AG04450 (cell line): ENCODE data around the gene GALNT12. TPM values are rescaled to one million over a fixed set of nuclear protein-coding genes. Genes with fewer than 3 reads are reported as not detected.

Experiments used
- CTCF ChIA-PET: fragments of 300-600, 350-600 bp; formaldehyde crosslinking; extraction: SDS; loops from one replicate; lab custom pipeline; 2022; ENCODE audit warnings: antibody characterized with exemption, inconsistent platforms; lab: Charles Lee
- POLR2A ChIA-PET: fragments of 350-600 bp; formaldehyde crosslinking; extraction: SDS; loops from one replicate; lab custom pipeline; 2021; ENCODE audit warnings: antibody characterized with exemption, inconsistent platforms; lab: Yijun Ruan, JAX
- DNase-seq: peaks from one replicate; pipeline ENCODE4 v3.0.0-alpha.2; 2011; ENCODE audit warnings: low read depth, low spot score
- H3K27ac ChIP-seq: one replicate; pipeline ENCODE4 v1.5.1; 2012; ENCODE audit warnings: low read depth, low read length, control low read depth
- H3K27me3 ChIP-seq: one replicate; pipeline ENCODE4 v1.6.0; 2012; ENCODE audit warnings: low read length; ENCODE audit not compliant: control insufficient read depth, insufficient read depth
- H3K4me3 ChIP-seq: 2 replicates; pipeline ENCODE4 v1.5.1; 2011; ENCODE audit warnings: mild to moderate bottlenecking, low read depth, low read length, control low read depth
- H3K9me3 ChIP-seq: 2 replicates; pipeline ENCODE4 v1.5.1; 2012; ENCODE audit warnings: low read length; ENCODE audit not compliant: control insufficient read depth, insufficient read depth
- polyA plus RNA-seq: library from polyadenylated mRNA; depleted of rRNA; stranded (reverse); fragments of >200 nt; gene quantifications from 2 replicates; pipeline ENCODE4 v1.2.3, GENCODE V29; 2011
- TF ChIP-seq, protein P1 (sequence below): IDR thresholded peaks from 2 replicates; pipeline ENCODE4 v1.5.1; 2011; ENCODE audit warnings: low read depth, low read length, control low read depth, inconsistent platforms

The GALNT12 gene
- polyA plus RNA-seq, 1 experiment, result 4.2 TPM

DNA sequence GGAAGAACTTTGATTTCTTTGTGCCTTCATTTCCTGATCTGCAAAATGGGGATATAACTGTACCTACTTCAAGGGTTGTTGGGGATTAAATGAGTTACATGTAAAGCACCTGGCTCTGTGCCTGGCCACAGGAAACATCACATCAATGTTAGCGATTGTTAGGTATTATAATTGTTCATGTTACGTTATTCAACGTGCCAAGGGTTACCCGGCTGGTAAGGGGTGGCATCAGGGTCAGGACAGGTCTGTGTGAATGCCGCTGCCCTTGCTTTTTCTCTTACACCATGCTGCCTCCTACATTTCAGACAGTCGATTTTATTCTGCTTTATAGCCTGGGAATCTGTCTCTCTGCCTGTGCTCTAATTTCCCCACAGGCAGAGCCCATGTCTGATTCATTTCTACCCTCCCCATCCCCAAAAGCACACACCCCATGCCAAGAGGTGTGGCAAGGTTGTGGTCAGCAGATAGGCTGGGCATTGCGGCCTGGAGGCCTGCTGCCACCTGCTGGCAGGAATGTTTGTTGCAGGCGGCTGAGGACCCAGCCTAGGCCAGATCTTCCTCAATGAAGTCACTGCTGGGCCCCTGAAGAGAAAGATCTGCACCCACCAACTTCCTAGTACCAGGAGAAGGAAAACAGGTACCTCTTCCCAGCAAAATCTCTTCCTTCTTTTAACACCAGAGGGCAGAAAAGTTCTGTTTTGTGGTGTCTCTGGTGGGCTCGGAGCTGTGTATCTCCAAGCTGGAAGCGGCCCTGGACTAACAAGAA lies 16.4 kb upstream of the GALNT12 start:
- POLR2A ChIA-PET, result no interaction called here
- H3K27me3 ChIP-seq, result no peaks in the 10 kb centered on the region
- TF ChIP-seq, protein P1, sequence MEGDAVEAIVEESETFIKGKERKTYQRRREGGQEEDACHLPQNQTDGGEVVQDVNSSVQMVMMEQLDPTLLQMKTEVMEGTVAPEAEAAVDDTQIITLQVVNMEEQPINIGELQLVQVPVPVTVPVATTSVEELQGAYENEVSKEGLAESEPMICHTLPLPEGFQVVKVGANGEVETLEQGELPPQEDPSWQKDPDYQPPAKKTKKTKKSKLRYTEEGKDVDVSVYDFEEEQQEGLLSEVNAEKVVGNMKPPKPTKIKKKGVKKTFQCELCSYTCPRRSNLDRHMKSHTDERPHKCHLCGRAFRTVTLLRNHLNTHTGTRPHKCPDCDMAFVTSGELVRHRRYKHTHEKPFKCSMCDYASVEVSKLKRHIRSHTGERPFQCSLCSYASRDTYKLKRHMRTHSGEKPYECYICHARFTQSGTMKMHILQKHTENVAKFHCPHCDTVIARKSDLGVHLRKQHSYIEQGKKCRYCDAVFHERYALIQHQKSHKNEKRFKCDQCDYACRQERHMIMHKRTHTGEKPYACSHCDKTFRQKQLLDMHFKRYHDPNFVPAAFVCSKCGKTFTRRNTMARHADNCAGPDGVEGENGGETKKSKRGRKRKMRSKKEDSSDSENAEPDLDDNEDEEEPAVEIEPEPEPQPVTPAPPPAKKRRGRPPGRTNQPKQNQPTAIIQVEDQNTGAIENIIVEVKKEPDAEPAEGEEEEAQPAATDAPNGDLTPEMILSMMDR, result peak; percentile 96
- peak overlapping the region; percentile 21 for H3K27ac ChIP-seq
- CTCF ChIA-PET, result interaction anchor here (0.6 to 6.4 kb wide), 9 partner anchors 9 to 870 kb away, joined by 3 to 40 read pairs (median 4); partner anchors contain the start of gene GALNT12
- DNase-seq, result peak; percentile 80
- no peak overlapping the region for H3K4me3 ChIP-seq
- H3K9me3 ChIP-seq, result no peaks in the 10 kb centered on the region; the same call in 1 of the 2 replicates

DNA sequence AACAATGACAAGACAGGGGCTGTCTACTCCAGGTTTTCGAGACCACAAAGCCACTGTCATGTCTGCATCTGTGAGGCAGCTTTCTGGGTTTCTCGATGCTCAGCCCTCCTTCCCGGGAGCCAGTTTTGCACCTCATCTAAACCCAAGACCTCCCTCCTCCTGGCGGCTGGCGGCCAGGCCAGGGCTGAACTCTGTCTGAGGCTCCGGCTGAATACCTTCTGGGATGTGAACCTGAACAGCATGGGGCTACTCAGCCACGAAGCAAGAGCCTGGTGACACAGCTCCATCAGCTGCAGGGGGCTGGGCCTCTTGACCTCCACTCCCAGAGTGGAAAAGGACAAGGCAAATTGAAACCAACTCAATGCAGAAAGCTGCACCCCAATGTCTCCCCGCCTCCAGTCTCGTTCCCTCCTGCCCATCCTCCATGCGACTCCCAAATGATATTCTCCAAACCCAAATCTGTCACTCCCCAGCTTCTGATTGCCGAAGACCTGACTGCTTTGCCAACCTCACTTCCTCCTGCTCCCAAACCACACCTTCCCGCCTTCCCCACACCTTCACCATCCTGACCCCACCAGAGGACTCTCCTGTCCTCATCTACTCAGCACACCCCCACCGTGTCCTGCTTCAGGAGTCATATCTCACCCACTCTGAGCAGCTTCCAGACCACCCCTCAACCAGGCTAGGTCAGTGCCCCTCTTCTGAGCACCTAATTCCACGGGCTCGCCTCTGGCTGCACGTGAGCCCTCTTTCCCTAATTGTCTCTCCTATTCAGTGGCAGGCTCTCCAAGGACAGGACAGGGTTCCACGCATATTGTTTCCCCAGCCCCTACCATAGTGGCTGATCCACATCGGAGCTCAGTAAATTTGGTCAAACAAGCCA lies 15.6 kb upstream of the GALNT12 start:
- Histone ChIP-seq H3K4me3 (no peak overlapping the region), H3K27me3 (no peaks in the 10 kb centered on the region), H3K9me3 (no peaks in the 10 kb centered on the region; the same call in 1 of the 2 replicates), H3K27ac (no peak overlapping the region)
- TF ChIP-seq, protein P1, result no peak
- DNase-seq, result no peak
- ChIA-PET POLR2A (no interaction called here), CTCF (interaction anchor here (0.6 to 6.4 kb wide), 8 partner anchors 10 to 871 kb away, joined by 3 to 40 read pairs (median 4); partner anchors contain the start of gene GALNT12)

DNA sequence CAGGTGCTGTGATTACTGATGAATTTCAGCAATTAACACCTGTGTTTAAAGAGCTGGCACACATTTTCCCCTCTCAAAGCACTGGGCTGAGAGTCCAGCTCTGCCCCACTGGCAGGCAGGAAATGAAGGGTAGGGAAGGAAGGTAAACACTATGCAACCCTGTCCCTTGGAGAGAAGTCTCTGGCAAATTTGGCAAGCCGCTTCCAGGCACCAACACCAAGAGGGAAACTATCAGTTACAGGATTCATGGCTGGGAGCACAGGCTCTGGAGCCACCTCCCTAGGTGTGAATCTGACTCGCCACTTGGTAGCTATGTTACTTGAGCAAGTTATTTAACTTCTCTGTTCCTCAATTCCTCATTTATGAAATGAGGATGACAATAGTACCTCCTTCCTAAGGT lies 14.4 kb upstream of the GALNT12 start:
- CTCF ChIA-PET, result interaction anchor here (0.7 to 6.4 kb wide), 4 partner anchors 14 to 55 kb away, joined by 3 to 40 read pairs (median 9); partner anchors contain the start of gene GALNT12
- H3K27me3 ChIP-seq, result no peaks in the 10 kb centered on the region
- DNase-seq, result no peak
- no peak overlapping the region for H3K4me3 ChIP-seq
- no peaks in the 10 kb centered on the region; the same call in 1 of the 2 replicates for H3K9me3 ChIP-seq
- H3K27ac ChIP-seq, result no peak overlapping the region
- TF ChIP-seq, protein P1, result no peak
- POLR2A ChIA-PET, result no interaction called here

DNA sequence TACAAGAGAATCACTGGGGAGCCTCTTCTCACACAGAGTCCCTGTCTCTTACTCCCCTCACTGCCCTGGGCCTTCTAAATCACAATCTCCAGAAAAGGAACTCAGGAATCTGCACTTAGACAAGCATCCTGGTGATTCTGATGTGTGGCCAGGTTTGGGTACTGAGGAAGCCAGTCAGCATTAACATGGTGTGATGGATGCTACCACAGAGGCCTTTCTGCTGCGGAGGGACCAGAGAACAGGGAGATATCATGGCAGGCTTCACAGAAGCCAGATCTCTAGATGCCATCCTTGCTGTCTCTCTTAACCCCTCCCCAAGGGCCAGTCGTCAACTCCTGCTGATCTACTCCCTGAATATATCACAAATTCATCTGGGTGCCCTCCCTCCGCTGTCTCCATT lies 12.7 kb upstream of the GALNT12 start:
- ChIA-PET CTCF (interaction anchor here (0.8 to 0.9 kb wide), 2 partner anchors 19 to 721 kb away, joined by 3 to 4 read pairs; no protein-coding TSS in a partner anchor), POLR2A (no interaction called here)
- Histone ChIP-seq H3K27ac (no peak overlapping the region), H3K4me3 (no peak overlapping the region), H3K9me3 (peaks cover 5% of the 10 kb centered on the region), H3K27me3 (peaks cover 6% of the 10 kb centered on the region)
- DNase-seq, result no peak
- TF ChIP-seq, protein P1, result no peak
